Stimulated activated naive CD4-positive, alpha-beta T cell treated with Interleukin-2 at 50 U/mL for 16 hours (primary cell): Measurements from ENCODE around the gene PUSL1.

Source experiments
- DNase-seq: peaks from one replicate; lab custom pipeline; 2025; lab: John Stamatoyannopoulos, UW

Gene PUSL1

DNA sequence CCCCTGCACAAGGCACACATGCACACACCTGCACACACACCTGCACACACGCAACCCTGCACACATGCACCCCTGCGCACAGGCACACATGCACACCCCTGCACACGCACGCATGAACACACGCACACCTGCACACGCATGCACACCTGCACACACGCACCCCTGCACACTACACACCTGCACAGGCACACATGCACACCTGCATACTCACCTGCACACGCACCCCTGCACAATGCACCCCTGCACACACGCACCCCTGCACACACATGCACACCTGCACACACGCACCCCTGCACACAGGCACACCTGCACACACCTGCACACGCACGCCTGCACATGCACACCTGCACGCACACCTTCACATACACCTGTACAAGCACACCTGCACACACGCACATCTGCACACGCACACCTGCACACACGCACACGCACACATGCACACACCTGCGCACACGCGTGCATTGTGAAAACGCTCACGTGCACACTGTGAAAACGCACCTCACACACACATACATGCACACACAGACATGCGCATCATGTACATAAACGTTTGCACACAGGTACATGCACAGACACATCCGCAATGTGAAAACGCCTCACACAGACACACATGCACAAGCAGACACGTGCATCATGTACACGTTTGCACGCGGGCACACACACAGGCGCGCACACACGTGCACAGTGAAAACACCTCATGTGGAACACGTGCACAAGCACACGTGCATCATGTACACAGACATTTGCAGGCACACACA lies 32.6 kb downstream of the PUSL1 start:
- no peak for DNase-seq

- DNase-seq: no peak
Measured at GRCh38 chr1:1341549-1342021, 33.2 kb downstream of the PUSL1 start.

GRCh38 chr1:1342061-1342562 lies 33.7 kb downstream of the PUSL1 start:
- no peak for DNase-seq

GRCh38 chr1:1342584-1343115 lies 34.3 kb downstream of the PUSL1 start:
- no peak for DNase-seq

GRCh38 chr1:1343811-1344421 lies 35.5 kb downstream of the PUSL1 start:
- DNase-seq: no peak

GRCh38 chr1:1344655-1345361 lies 36.4 kb downstream of the PUSL1 start:
- peak; percentile 43 for DNase-seq

DNA sequence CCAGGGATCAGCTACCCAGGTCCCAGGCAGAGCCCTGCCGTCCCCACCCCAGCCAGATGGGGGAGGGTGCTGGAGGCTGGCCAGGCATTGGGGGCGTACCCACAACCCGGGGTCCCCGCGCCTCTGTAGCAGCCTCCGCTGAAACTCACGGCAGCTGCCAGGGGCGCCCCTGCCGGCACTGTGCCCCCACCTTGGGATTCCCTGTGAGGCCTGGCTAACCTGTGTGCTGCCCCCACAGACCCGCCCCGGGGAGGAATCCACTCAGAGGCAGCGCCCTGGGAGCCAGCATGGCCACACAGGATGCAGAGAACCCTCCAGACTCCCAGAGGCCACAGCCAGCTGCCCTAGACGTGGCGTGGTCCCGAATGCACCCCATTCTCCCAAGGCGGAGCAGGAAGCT lies 37.0 kb downstream of the PUSL1 start:
- DNase-seq: no peak

- no peak for DNase-seq
Measured at GRCh38 chr1:1345860-1346500, 37.6 kb downstream of the PUSL1 start.

DNA sequence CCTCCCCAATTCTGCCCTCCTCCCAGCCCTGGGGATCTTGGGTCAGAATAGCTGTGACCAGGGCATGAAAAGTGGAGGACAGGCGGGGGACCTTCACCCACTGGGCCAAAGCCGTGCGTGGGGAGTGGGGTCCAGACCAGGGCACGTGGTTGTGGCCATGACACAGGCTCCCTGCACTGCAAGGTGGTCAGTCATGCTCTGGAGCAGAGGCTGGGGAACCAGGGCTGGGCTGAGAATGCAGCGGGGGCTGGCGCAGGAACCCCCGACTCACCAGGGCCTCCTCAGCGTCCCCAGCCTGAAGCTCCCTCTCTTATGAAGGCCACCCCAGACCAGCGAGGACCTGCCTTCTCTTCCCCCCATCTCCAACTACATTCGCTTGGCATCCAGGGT lies 38.1 kb downstream of the PUSL1 start:
- no peak for DNase-seq

DNA sequence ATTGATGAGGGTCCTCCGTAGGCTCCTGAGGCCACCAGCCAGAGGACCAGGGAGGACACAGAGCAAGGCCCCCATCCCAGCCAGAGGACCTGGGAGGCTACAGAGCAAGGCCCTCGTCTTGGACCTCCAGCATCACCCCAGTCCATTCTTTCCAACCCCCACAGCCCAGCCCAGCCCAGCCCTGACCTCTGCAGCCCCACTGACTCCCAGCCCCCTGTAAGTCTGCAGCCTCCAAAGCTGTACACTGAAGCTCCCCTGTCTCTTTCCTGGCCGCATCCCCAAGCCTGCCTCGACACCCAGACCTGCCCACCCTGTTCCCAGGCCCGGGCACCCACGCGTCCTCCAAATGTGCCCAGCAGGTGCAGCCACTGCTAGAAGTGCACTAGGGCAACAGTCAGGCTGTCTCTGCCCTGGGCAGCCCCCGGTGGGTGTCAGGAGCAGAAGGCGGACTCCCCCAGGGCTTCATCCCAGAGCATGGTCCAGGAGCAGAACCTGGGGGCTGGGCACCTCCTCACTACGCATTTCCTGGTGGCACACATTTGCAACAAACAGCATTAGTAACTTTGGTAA lies 38.7 kb downstream of the PUSL1 start:
- no peak for DNase-seq

DNA sequence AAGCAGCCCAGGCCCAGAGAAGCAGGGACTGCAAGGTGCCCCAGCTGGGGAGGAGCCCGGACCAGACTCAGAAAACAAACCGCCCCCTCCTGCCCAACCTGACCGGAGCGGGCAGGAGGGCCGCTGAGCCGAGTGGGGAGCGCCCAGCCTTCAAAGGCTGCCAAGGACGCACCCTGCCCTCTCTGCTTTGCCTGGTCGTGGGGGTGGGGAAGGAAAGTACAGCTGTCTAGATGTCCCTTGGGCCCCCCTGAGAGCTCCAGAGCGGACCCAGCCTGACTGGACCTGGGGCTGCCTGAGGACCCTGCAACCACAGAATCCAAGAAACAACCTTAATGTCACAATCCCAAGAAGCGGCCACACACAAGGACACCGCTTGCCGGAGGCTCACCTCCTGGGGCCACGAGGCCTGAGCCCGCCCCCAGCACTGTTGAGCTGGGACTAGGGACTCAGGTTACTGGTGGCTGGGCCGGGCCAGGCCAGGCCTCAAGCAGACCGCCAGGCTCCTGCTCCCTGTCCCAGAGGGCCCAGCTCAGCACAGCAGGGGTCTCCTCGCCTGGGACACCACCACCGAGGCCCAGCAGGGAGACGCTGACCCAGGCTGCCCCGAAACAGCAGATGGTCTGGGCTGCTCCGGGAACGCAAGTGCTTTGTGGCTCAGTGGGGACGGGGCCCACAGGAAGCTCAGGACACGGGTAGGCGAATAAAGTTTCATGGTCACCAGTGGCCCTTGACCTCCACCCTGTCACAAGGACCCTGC lies 39.4 kb downstream of the PUSL1 start:
- no peak for DNase-seq

- no peak for DNase-seq
Measured at GRCh38 chr1:1348420-1349255, 40.2 kb downstream of the PUSL1 start.

- DNase-seq: peak; percentile 55
Measured at GRCh38 chr1:1349256-1350012, 41.0 kb downstream of the PUSL1 start, which contains the start of gene DVL1. Gene DVL1 (minus strand): TSS chr1:1349418. CDS start chr1:1349065, 353 bp downstream.

DNA sequence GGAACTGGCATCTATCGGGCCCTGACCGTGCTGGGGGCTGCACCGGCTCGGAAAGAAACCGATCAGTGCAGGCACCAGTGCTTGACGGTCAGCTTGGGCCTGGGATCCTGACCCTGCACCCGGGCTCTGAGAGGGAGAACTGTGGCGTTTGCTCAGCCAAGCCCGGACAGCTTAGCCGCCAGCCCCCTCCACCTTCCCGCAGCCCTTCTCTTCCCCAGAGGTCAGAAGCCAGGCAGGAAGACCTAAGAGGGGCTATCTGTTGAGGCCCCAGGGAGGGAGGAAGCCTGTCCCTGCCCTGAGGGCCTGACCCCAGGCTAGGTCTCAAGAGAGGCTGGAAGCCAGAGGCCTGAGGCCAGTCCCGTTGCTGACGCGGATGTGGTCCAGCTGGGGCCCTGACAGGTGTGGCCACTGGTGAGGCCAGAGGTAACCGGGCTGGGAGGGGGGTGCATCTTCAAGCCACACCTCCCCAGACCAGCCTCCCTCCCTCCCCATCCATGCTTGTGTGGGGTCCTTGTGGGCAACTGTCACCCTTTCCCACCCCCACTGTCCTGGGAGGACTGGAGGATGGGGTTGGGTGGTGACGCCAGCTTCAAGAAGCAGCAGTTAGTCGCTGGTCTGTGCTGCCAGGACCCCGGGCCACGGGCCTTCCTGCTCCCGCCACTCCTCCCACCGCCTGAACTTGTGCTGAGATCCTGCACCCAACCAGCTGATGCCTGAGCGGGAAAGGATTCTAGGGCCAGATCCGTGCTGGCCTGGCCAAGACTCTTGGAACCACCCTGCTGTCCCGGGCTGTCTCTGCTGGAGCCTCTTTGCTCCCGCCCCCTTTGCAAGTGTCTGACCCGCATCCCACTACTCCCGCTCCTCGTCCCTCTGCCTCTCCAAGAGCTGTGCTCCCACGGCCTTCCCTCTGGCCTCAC lies 43.4 kb downstream of the PUSL1 start:
- no peak for DNase-seq

DNA sequence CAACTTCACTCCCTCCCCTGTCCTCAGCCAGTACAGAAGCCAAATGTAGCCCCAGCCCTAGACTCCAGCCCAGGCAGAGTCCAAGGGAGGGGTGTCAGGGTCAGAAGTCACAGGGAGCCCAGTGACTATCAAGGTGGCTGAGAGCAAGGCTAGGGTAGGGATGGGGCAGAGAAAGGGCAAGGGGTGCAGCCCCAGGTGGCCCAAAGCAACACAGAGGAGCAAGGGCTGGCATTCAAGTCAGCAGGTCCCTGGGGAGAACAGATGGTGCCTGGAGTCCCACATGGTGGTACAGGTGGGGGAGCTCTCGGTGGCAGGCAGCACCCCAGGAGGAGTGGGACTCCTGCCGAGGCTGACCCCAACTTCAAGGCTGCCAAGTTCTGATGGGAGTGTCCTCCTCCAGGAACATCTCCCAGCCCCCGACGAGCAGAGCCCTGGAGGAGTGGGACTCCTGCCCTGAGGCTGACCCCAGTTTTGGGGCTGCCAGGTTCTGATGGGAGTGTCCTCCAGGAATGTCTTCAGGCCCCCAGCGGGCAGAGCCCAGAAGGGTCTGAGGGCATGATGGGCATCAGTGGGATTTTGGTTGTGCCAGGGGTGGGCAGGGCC lies 44.5 kb downstream of the PUSL1 start:
- DNase-seq: no peak

DNA sequence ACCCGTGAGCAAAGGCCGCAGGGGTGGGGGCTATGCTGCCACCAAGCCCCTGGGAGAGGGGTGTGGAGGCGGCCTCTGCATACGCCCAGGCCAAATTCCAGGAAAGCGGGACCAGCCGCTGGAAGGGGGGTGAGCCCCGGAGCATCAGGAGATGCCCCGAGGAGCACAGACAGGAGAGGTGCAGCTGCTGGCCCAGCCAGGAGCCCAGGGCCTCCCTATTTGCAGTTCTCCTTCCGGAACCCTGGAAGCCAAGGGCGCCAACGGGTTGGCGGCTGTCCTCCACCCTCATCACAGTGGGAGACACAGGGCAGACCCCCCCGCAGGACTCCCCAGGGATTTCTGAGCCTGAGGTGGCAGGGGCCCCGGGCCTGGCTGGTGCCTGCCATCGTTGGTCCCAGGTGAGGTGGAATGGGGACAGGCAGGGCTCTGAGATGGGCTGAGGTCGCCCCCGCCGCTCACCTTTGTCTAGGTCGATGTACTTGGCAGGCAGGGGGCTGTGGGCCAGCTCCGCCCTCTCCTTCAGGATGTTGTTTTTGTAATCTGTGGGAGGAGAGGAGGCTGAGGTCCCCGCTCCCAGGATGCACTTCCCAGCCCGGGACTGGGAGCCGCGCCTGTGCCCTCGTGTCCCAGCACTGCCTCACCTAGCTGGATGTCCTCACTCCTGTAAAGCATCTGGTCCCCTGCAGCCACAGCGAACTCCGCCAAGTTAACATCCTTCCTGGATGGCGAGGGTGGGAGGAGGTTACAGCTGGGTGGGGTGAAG lies 45.2 kb downstream of the PUSL1 start:
- no peak for DNase-seq
